AG09319 (cell line): ENCODE measurements around the gene SPNS3.

Experiments
- DNase-seq: peaks from one replicate; pipeline ENCODE4 v3.0.0-alpha.2; 2010; ENCODE audit warnings: low read depth; ENCODE audit errors: extremely low read depth
- TF ChIP-seq, protein P1 (sequence below): IDR thresholded peaks from 2 replicates; pipeline ENCODE4 v1.5.1; 2011; ENCODE audit warnings: low read depth, mild to moderate bottlenecking, inconsistent platforms, low read length, moderate library complexity

Gene SPNS3

DNA sequence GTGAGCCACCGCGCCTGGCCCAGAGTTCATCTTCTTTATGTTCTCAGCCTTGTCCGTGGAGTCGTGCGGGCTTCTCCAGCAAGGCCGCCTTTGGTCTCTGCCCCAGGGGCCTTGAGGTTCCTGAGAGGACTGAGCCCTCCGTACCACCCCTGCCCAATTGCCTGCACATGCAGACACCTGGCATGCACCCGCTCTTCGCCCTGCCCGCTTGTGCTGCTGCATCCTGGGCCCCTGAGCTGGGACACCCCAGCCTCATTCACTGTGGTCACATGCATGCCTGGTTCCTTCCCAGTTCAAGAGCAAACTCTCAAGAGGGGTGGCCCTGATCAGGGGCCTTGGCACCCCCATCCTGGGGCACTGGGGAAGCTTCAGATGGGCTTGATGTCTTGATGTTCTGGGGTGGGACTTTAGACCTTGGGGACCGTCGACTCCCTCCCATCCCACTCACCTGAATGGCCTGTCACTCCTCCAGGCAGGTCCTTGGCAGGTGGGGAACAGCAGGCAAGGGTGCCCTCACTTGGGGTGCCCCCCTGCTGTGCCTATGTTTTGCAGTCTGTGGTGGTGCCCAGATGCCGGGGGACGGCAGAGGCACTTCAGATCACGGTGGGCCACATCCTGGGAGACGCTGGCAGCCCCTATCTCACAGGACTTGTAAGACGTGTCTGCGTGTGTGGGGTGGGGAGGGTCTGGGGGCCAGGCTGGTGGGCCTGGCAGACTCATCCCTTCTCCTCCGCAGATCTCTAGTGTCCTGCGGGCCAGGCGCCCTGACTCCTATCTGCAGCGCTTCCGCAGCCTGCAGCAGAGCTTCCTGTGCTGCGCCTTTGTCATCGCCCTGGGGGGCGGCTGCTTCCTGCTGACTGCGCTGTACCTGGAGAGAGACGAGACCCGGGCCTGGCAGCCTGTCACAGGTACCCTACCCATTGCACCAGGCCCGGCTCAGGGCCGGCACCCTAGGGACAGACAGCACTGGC lies 52.2 kb downstream of the SPNS3 start:
- TF ChIP-seq, protein P1, sequence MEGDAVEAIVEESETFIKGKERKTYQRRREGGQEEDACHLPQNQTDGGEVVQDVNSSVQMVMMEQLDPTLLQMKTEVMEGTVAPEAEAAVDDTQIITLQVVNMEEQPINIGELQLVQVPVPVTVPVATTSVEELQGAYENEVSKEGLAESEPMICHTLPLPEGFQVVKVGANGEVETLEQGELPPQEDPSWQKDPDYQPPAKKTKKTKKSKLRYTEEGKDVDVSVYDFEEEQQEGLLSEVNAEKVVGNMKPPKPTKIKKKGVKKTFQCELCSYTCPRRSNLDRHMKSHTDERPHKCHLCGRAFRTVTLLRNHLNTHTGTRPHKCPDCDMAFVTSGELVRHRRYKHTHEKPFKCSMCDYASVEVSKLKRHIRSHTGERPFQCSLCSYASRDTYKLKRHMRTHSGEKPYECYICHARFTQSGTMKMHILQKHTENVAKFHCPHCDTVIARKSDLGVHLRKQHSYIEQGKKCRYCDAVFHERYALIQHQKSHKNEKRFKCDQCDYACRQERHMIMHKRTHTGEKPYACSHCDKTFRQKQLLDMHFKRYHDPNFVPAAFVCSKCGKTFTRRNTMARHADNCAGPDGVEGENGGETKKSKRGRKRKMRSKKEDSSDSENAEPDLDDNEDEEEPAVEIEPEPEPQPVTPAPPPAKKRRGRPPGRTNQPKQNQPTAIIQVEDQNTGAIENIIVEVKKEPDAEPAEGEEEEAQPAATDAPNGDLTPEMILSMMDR, result no peak
- no peak for DNase-seq

DNA sequence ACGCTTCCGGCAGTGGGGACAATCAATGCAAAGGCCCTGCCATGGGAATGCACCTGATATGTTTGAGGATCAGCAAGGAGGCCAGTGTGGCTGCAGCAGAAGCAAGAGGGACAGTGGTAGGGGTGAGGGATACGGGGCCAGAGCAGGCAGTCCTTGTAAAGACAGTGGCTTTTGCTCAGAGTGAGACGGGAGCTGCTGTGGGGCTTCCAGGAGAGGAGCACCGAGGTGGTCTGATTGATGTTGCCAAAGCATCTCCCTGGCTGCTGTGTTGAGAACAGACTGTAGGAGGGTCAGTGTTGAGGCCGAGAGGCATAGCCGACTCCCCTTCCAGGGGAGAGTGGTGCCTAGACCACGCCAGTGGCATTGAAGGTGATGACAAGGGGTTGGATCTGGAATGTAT lies 53.6 kb downstream of the SPNS3 start:
- TF ChIP-seq, protein P1, result no peak
- DNase-seq, result no peak

DNA sequence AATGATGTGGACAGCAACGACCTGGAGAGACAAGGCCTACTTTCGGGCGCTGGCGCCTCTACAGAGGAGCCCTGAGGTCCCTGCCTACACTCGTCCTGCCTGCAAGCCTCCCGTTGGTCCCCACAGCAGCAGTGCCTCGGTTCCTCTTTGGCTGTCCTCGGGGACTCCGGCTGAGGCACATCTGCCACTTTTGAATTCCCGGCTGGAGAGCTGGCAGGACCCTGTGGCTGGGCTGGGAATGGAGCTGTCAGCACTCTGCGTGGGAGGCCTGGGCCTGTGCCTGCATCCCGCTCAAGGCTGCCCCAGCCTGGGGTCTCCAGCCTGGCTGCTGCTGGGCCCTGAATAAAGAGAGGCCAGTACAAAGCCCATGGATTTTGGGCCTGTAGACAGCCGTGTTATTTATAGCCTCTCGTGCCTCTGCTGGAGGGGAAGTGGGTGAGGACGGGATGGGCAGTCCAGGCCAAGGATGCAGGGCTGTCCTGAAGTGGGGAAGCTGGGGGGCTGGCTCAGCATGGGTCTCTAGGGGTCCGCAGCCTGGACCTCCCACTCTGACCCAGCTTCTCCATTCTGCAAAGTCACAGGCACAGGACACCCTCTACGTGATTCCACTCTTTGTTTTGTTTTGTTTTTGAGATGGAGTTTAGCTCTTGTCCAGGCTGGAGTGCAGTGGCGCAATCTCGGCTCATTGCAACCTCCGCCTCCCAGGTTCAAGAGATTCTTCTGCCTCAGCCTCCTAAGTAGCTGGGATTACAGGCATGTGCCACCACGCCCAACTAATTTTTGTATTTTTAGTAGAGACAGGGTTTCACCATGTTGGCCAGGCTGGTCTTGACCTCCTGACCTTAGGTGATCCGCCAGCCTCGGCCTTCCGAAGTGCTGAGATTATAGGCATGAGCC lies 54.3 kb downstream of the SPNS3 start:
- TF ChIP-seq, protein P1, result no peak
- no peak for DNase-seq

DNA sequence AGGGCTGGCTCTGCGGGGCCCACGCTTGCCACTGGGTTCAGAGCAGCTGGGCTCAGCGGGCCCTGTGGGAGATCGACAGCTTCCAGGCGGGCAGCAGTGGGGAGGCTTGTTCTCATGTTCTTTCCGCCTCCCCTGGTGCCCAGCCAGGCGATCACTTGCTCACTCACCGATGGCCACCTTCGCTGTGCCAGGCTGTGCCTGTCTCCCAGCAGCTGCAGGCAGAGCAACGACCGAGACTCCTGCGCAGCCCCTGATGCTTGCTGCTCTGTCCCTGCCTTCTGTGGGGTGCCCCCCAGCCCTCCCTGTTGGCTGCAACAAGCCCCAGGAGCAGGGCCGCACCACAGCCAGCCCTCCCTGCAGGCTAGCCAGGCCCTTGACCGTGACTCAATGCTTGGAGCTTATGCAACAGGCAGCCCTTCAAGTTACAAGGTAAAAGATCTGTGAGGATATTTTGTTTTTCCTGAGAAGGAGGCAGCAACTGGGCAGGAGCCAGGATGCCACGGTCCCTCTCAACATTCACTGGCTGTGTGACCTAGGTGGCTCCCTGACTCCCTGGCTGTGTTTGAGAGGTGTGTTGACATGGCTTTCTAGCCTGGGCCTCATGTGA lies 55.4 kb downstream of the SPNS3 start:
- no peak for DNase-seq
- TF ChIP-seq, protein P1, result no peak

DNA sequence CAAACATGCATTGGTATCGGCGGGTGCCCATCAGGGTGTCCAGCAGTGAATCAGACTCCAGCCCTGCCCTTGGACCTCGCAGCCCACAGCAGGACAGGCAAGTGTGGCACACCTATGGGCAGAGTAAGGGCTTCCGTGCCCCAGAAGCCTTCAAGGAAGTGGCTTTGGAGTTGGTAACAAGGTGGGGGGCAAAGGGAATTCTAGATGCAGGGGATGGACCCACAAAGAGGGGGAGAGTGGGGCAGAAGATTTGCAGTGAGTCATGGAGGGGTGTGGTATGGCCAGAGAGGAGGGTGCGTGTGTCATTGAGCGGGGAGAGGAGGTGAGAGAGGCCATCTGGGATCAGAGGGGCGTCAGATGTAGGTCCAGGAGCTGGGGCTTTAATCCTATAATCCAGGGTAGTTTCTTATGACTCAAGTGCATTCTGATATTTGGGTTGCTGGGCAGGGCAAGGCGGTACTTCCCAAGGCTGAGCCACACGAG lies 56.4 kb downstream of the SPNS3 start:
- TF ChIP-seq, protein P1, result no peak
- DNase-seq, result no peak

DNA sequence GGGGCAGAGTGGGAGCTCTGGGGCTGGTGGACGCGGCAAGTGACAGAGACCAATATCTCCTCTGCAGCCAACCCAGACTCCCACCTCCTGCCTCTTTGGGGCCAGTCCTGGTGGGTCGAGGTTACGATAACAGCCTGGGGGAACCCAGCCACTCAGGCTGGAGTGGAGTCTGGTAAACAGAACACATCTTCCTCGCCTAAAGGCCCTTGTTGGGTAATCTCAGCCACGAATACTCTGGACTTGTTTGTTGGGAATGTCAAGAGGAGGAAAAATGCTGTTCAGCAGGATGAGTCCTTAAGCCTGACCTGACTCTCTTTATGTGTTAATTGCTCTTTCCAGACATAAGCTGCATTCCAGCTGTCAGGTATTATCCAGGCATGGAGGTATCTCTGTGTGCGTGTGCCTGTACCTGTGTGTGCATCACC lies 56.9 kb downstream of the SPNS3 start:
- DNase-seq, result no peak
- TF ChIP-seq, protein P1, result no peak
